ENCODE results near the gene FNDC8. TPM values are rescaled to one million over a fixed set of nuclear protein-coding genes. Genes with fewer than 3 reads are reported as not detected.

FNDC8 gene
- total and polyA plus RNA-seq, 9 of the 15 experiments (the other 6 are each of a cell fraction or from before 2014, with no cell fraction given): 0.04 TPM; not detected in 8

DNA sequence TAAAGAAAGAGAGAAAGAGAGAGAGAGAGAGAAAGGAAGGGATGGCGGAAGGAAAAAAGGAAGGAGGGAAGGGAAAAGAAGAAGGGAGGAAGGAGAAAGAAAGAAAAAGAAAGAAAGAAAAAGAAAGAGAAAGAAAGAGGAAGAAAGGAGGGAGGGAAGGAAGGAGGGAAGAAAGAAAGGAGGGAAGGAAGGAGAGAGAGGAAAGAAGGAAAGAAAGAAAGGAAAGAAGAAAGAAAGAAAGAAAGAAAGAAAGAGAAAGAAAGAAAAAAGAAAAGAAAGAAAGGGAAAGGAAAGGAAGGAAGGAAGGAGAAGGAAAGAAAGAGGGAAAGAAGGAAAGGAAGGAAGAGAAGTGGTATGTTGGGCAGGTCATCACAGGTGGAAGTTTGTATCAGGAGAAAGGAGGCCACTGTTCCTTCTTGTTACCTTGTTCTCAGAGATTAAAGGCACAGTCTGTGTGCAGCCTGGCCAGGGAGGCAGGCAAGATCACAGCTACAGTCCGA is 53.5 kb downstream of the FNDC8 start:
- no peak for DNase-seq (ENCODE audit: extremely low read depth in 1 of 4, low spot score in 3 of 4)
- no peak overlapping the region for H3K27ac ChIP-seq (ENCODE audit: extremely low read depth, low read depth, low read length)
- no peak overlapping the region for H3K9ac ChIP-seq (ENCODE audit: insufficient read depth in 1 of 2, low read depth in 2 of 2, low read length in 2 of 2)
- no peak overlapping the region for H3K4me3 ChIP-seq
- POLR2A ChIA-PET: no interaction called here
- TF ChIP-seq, protein P1, sequence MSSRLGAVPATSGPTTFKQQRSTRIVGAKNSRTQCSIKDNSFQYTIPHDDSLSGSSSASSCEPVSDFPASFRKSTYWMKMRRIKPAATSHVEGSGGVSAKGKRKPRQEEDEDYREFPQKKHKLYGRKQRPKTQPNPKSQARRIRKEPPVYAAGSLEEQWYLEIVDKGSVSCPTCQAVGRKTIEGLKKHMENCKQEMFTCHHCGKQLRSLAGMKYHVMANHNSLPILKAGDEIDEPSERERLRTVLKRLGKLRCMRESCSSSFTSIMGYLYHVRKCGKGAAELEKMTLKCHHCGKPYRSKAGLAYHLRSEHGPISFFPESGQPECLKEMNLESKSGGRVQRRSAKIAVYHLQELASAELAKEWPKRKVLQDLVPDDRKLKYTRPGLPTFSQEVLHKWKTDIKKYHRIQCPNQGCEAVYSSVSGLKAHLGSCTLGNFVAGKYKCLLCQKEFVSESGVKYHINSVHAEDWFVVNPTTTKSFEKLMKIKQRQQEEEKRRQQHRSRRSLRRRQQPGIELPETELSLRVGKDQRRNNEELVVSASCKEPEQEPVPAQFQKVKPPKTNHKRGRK (tag; IDR thresholded peaks at IDR 0.05): peak; percentile 89
- no peak for TF ChIP-seq EWSR1 (IDR thresholded peaks at IDR 0.05; ENCODE audit: borderline replicate concordance, low read depth, partially characterized antibody)
- in situ Hi-C loops (cut with MboI) (loop anchor here (5.0 kb wide), 1 partner anchor 362 kb away; the partner anchor contains the start of gene SLFN12L), intact Hi-C loops (cut with micrococcal nuclease) (no loop called here)
- FAIRE-seq: no peak
- BruUV-seq (replicated peaks): no TSS peak
- H3K4me1 ChIP-seq (replicated peaks in 1 of 2; ENCODE audit: control insufficient read depth in 2 of 2, insufficient read depth in 2 of 2, low read length in 2 of 2): no peaks in the 10 kb centered on the region
- 6% methylated on average over 2 of the region's 2 CpGs for WGBS (ENCODE audit: insufficient coverage, low coverage, missing lambda C conversion rate)
- H3K36me3 ChIP-seq (ENCODE audit: control insufficient read depth, insufficient read depth, low read length): no peaks in the 10 kb centered on the region
- CTCF ChIA-PET (ENCODE audit: low intra/inter-chr PET ratio): no interaction called here
- no peak overlapping the region for H3K4me2 ChIP-seq (ENCODE audit: insufficient read depth, low read length)
- ATAC-seq: no peak
- H4K20me1 ChIP-seq (replicated peaks; ENCODE audit: control insufficient read depth, insufficient read depth, low read length): no peaks in the 10 kb centered on the region
- H3K9me3 ChIP-seq (replicated peaks; ENCODE audit: control insufficient read depth, insufficient read depth, low read depth, low read length): no peaks in the 10 kb centered on the region
- H3K9me1 ChIP-seq (ENCODE audit: control insufficient read depth, insufficient read depth, low read length): no peaks in the 10 kb centered on the region
- no peak overlapping the region for H2AFZ ChIP-seq (ENCODE audit: low read depth, low read length)
- H3K79me2 ChIP-seq (ENCODE audit: control insufficient read depth, insufficient read depth, low read length): no peaks in the 10 kb centered on the region
- peaks cover 9 to 43% of the 10 kb centered on the region in 2 experiments for H3K27me3 ChIP-seq (ENCODE audit: control insufficient read depth in 2 of 2, insufficient read depth in 2 of 2, low read length in 2 of 2)
